PC-3 (cell line): Measurements from ENCODE around the gene BCHE.

ENCODE experiments used
- CTCF ChIP-seq: fragments of 300-600 bp; sonication (generic); conservative IDR thresholded peaks from 2 replicates; pipeline ENCODE4 v1.5.1; 2017; ENCODE audit warnings: antibody characterized with exemption, low read depth, mild to moderate bottlenecking, low read length
- EZH2 ChIP-seq: fragments of 300-600 bp; sonication (generic); IDR thresholded peaks from one replicate; pipeline ENCODE4 v1.6.1; 2017; ENCODE audit warnings: antibody characterized with exemption, mild to moderate bottlenecking, low read length; ENCODE audit not compliant: unreplicated experiment
- EZH2phosphoT487 ChIP-seq: fragments of 300-600 bp; sonication (generic); IDR thresholded peaks from 2 replicates; pipeline ENCODE4 v1.6.1; 2018; ENCODE audit warnings: mild to moderate bottlenecking, antibody characterized with exemption, low read length, borderline replicate concordance

- TF ChIP-seq CTCF (no peak), EZH2 (no peak), EZH2phosphoT487 (no peak)
These were observed 48.7 kb downstream of the BCHE start for GRCh38 chr3:165788531-165788930.
